ENCODE data around the gene ENPP7.

Gene ENPP7

GRCh38 chr17:79783891-79784290 is 53.1 kb downstream of the ENPP7 start:
- no peaks in the 10 kb centered on the region for H3K79me2 ChIP-seq (ENCODE audit: low read length)
- no peak for DNase-seq
- H3K27ac ChIP-seq (ENCODE audit: low read length), result no peak overlapping the region
- TF ChIP-seq, protein P1, sequence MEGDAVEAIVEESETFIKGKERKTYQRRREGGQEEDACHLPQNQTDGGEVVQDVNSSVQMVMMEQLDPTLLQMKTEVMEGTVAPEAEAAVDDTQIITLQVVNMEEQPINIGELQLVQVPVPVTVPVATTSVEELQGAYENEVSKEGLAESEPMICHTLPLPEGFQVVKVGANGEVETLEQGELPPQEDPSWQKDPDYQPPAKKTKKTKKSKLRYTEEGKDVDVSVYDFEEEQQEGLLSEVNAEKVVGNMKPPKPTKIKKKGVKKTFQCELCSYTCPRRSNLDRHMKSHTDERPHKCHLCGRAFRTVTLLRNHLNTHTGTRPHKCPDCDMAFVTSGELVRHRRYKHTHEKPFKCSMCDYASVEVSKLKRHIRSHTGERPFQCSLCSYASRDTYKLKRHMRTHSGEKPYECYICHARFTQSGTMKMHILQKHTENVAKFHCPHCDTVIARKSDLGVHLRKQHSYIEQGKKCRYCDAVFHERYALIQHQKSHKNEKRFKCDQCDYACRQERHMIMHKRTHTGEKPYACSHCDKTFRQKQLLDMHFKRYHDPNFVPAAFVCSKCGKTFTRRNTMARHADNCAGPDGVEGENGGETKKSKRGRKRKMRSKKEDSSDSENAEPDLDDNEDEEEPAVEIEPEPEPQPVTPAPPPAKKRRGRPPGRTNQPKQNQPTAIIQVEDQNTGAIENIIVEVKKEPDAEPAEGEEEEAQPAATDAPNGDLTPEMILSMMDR (IDR thresholded peaks at IDR 0.05; ENCODE audit: low read length), result no peak
- TF ChIP-seq EZH2 (optimal IDR thresholded peaks at IDR 0.05; ENCODE audit: low read depth, low read length), result no peak
- H3F3A ChIP-seq (ENCODE audit: insufficient read depth, low read length), result no peaks in the 10 kb centered on the region
- H3K4me1 ChIP-seq (ENCODE audit: low read length), result 0 out of 2 replicates have a peak, but pooled peaks cover 1% of the 10 kb centered on the region
- no peaks in the 10 kb centered on the region for H3K9me2 ChIP-seq (replicated peaks; ENCODE audit: insufficient read depth, low read length)
- H3K4me3 ChIP-seq (ENCODE audit: low read length), result no peak overlapping the region
- no peak overlapping the region for H3K4me2 ChIP-seq (ENCODE audit: low read depth, low read length)
- no peaks in the 10 kb centered on the region for H3K9me3 ChIP-seq (replicated peaks; ENCODE audit: insufficient read depth, low read length)
- H3K27me3 ChIP-seq (replicated peaks; ENCODE audit: insufficient read depth, low read length), result peaks cover 100% of the 10 kb centered on the region
- H3K36me3 ChIP-seq (replicated peaks; ENCODE audit: insufficient read depth, low read length), result no peaks in the 10 kb centered on the region
- H4K20me1 ChIP-seq (ENCODE audit: insufficient read depth, low read length), result no peaks in the 10 kb centered on the region
- no peak overlapping the region for H2AFZ ChIP-seq (ENCODE audit: low read length)
- H3K9ac ChIP-seq (ENCODE audit: low read length), result no peak overlapping the region

- Histone ChIP-seq H3K36me3 (replicated peaks; ENCODE audit: insufficient read depth, low read length) (no peaks in the 10 kb centered on the region), H2AFZ (ENCODE audit: low read length) (no peak overlapping the region), H3K4me2 (ENCODE audit: low read depth, low read length) (no peak overlapping the region), H3K79me2 (ENCODE audit: low read length) (no peaks in the 10 kb centered on the region), H3K27me3 (replicated peaks; ENCODE audit: insufficient read depth, low read length) (peaks cover 100% of the 10 kb centered on the region), H3K9me3 (replicated peaks; ENCODE audit: insufficient read depth, low read length) (no peaks in the 10 kb centered on the region), H4K20me1 (ENCODE audit: insufficient read depth, low read length) (no peaks in the 10 kb centered on the region), H3K4me1 (ENCODE audit: low read length) (no peaks in the 10 kb centered on the region), H3K27ac (ENCODE audit: low read length) (no peak overlapping the region), H3K9ac (ENCODE audit: low read length) (no peak overlapping the region), H3K4me3 (ENCODE audit: low read length) (no peak overlapping the region), H3F3A (ENCODE audit: insufficient read depth, low read length) (no peaks in the 10 kb centered on the region), H3K9me2 (replicated peaks; ENCODE audit: insufficient read depth, low read length) (no peaks in the 10 kb centered on the region)
- TF ChIP-seq, protein P1 (IDR thresholded peaks at IDR 0.05; ENCODE audit: low read length), result no peak
- no peak for DNase-seq
These were observed 53.7 kb downstream of the ENPP7 start for GRCh38 chr17:79784353-79785016.

DNA sequence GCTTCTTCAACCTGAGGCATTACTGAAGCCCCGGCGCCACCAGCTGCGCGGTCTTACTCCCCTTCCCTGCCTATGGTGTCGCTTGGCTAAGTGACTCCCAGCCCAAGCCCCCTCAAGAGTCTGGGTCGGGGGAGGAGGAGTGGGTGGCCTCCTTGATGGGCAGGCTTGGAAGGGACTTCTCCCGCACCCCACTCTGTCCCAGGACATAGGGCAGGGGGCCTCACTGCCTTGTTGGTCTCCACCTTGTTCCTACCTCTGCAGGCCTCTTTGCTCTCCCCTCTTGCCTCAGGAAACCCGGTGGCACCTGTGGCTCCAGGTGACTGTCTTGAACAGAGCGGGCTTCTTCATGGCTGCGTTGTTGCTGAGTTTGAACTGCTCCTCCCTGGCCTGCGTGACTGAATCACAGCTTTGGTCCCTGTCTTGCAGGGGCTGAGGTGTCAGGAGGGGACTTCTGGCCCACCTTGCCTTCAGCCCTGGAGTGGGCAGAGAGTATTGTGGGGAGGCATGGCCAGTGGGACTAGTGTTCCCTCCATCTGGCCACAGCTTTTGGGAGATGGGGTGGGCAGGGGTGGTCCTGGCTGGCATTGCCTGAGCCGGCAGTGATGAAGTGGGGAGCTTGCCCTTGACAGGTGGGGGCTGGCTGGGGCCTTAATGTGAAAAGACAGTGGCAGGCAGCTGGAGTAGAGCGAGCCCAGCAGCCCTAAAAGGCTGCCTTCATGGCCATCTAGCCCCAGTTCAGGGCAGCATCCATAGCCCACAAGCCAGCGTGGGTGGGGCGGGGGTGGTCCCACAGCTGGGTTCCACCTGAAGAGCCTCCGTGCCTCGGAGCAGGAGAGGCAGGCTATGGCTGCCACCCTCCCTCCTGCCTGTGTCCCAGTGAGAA is 54.5 kb downstream of the ENPP7 start:
- Histone ChIP-seq H3K36me3 (replicated peaks; ENCODE audit: insufficient read depth, low read length) (no peaks in the 10 kb centered on the region), H4K20me1 (ENCODE audit: insufficient read depth, low read length) (no peaks in the 10 kb centered on the region), H3K9ac (ENCODE audit: low read length) (no peak overlapping the region)

More for the DNA sequence above, 54.5 kb downstream of the ENPP7 start:
- no peaks in the 10 kb centered on the region for H3K79me2 ChIP-seq (ENCODE audit: low read length)
- H3K9me2 ChIP-seq (replicated peaks; ENCODE audit: insufficient read depth, low read length), result no peaks in the 10 kb centered on the region
- H3F3A ChIP-seq (ENCODE audit: insufficient read depth, low read length), result no peaks in the 10 kb centered on the region
- no peak overlapping the region for H3K27ac ChIP-seq (ENCODE audit: low read length)
- H3K4me1 ChIP-seq (ENCODE audit: low read length), result no peaks in the 10 kb centered on the region
- no peak for DNase-seq
- H3K9me3 ChIP-seq (replicated peaks; ENCODE audit: insufficient read depth, low read length), result no peaks in the 10 kb centered on the region
- TF ChIP-seq, protein P1 (IDR thresholded peaks at IDR 0.05; ENCODE audit: low read length), result no peak
- TF ChIP-seq EZH2phosphoT487 (IDR thresholded peaks at IDR 0.05; ENCODE audit: low read length) (no peak), EZH2 (optimal IDR thresholded peaks at IDR 0.05; ENCODE audit: low read depth, low read length) (no peak)
- H3K4me3 ChIP-seq (ENCODE audit: low read length), result no peak overlapping the region
- no peak overlapping the region for H2AFZ ChIP-seq (ENCODE audit: low read length)
- no peak overlapping the region for H3K4me2 ChIP-seq (ENCODE audit: low read depth, low read length)
- H3K27me3 ChIP-seq (replicated peaks; ENCODE audit: insufficient read depth, low read length), result peaks cover 100% of the 10 kb centered on the region
